ENCODE data around the gene MORN3. TPM values are rescaled to one million over a fixed set of nuclear protein-coding genes. Genes with fewer than 3 reads are reported as not detected.

MORN3 gene, protein sequence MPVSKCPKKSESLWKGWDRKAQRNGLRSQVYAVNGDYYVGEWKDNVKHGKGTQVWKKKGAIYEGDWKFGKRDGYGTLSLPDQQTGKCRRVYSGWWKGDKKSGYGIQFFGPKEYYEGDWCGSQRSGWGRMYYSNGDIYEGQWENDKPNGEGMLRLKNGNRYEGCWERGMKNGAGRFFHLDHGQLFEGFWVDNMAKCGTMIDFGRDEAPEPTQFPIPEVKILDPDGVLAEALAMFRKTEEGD
- 0.10 to 0.35 TPM (median 0.21 TPM) in 5 replicates for total RNA-seq (2022; extraction: Qiagen RNA extraction; ENCODE audit: low read depth)

DNA sequence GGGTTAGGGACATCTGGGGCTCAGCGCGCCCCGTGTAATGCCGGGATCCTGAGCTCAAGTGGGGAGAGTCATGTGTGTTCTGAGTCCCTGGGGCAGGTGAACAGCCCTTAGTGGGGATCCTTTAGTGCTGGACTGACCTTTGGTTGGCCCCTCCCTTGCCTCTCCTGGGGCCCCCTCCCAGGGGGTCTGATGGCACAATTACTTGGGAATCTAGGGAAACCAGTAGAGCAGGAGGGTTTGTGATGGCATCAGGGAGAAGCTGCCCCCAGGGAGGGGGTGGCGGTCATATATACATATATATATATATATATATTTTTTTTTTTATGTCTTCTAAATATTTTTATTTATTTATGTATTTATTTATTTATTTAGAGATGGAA lies at the start of gene MORN3:
MORN3 (minus strand) TSS at position 134 of the 380 bp plus-strand sequence. CDS start 171 bp downstream, outside the sequence.

DNA sequence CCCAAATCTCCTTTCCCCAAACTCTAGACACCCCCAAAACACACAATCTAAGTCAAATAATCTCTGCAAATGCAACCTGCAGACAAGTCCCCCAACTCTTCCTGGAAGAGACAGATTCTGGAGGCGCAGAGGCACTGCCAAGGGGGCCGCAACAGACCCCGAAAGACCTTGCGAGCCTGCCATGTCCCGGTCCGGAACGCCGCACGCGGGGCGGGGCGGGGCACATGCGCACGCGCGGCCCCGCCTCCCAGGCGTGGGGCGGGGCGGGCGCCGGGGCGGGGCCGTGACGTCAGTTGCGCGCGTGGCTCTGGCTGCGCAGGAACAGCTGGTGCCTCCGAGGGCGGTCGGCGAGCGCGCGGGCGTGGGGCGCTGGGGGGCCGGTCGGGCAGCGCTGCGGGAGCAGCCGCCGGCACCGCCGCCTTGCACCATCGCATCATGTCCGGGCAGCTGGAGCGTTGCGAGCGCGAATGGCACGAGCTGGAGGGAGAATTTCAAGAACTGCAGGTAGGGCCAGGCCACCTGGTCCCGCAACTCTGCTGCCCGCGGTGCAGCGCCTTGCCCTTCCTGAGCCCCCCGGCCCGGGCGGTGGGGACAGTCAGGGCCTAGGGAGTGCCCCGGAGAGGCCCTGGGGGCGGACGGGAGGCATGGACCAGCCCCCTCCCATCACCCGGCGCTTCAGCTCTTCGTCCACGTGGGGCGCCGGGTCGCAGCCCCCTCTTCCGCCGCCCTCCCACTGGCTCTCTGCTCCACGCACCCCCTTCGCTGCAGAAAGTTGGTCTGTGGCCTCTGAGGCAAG lies 43.2 kb upstream of the MORN3 start, which contains the start of gene TMEM120B:
TMEM120B (plus strand) TSS at position 292 of the 796 bp plus-strand sequence; CDS start at position 436, 144 bp downstream.

DNA sequence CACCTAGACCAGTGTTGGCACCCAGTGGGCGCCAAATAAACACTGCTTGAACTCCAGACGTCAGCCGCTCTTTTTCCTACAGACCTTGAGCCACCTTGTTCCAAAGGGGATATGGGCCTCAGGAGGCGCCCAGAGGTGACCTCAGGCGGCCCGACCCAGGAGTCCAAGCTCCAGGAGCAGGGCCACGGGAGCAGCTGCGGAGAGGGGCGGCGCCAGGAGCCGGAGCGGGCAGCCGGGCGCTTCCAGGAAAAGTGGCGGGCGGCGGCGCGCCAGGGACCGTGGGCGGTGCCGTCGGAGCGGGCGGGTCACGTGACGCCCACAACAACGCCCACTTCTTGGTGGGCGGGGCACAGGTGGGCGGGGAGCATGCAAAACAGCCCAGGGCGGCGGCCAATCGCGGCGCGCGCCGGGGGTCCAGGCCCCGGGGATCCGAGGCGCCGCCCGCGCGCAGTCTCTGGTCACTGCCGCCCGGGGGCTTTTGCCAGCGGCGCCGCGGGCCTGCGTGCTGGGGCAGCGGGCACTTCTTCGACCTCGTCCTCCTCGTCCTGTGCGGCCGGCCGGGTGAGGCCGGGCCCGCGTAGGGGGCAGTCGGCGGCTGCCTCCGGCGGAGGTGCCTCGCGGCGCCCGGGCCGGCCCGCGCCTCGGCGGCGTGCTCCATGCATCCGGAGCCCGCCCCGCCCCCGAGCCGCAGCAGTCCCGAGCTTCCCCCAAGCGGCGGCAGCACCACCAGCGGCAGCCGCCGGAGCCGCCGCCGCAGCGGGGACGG lies 43.2 kb downstream of the MORN3 start, which contains the start of gene ORAI1:
ORAI1 (plus strand) TSS at position 444 of the 766 bp plus-strand sequence.

Other genes starting within 250 kb of the MORN3 start
- 16.9 to 21.4 TPM (median 18.0 TPM) in 5 replicates for gene KDM2B, start 88.6 kb downstream of the MORN3 start, total RNA-seq (2022; extraction: Qiagen RNA extraction; ENCODE audit: low read depth)
- gene ORAI1, start 43.1 kb downstream of the MORN3 start, total RNA-seq (2022; extraction: Qiagen RNA extraction; ENCODE audit: low read depth), result 20.7 to 37.8 TPM (median 34.7 TPM) in 5 replicates
- gene TMEM120B, start 43.1 kb upstream of the MORN3 start, total RNA-seq (2022; extraction: Qiagen RNA extraction; ENCODE audit: low read depth), result 13.9 to 20.5 TPM (median 18.8 TPM) in 5 replicates
- gene RHOF, start 124.0 kb upstream of the MORN3 start, total RNA-seq (2022; extraction: Qiagen RNA extraction; ENCODE audit: low read depth), result 92.2 to 117 TPM (median 113 TPM) in 5 replicates
- 10.2 to 14.7 TPM (median 13.0 TPM) in 5 replicates for gene SETD1B, start 134.4 kb upstream of the MORN3 start, total RNA-seq (2022; extraction: Qiagen RNA extraction; ENCODE audit: low read depth)
- gene HPD, start 189.2 kb upstream of the MORN3 start, total RNA-seq (2022; extraction: Qiagen RNA extraction; ENCODE audit: low read depth), result 1.6 to 2.2 TPM (median 2.0 TPM) in 5 replicates
- gene PSMD9, start 219.1 kb upstream of the MORN3 start, total RNA-seq (2022; extraction: Qiagen RNA extraction; ENCODE audit: low read depth), result 113 to 168 TPM (median 127 TPM) in 5 replicates
- 1.4 to 2.3 TPM (median 1.5 TPM) in 5 replicates for gene CFAP251, start 248.9 kb upstream of the MORN3 start, total RNA-seq (2022; extraction: Qiagen RNA extraction; ENCODE audit: low read depth)